Keratinocyte (primary cell): ENCODE results near the gene LCE1C. TPM values are rescaled to one million over a fixed set of nuclear protein-coding genes. Genes with fewer than 3 reads are reported as not detected.

Source experiments
- DNase-seq: peaks from one replicate; pipeline ENCODE4 v3.0.0-alpha.2; 2011; ENCODE audit warnings: low read depth, missing footprints, low spot score
- FAIRE-seq: peaks from 2 replicates; lab custom pipeline; 2011; peaks lifted over from hg19 to GRCh38; lab: Jason Lieb, UNC
- H2AFZ ChIP-seq: 2 replicates; pipeline ENCODE4 v1.6.0; 2012; ENCODE audit warnings: low read length, control low read depth, inconsistent platforms; ENCODE audit not compliant: control insufficient read depth
- H3K27ac ChIP-seq: 2 replicates; pipeline ENCODE4 v1.5.1; 2011; ENCODE audit warnings: low read length; ENCODE audit not compliant: control insufficient read depth, insufficient read depth
- H3K27me3 ChIP-seq: 3 replicates; pipeline ENCODE4 v1.6.0; 2011; ENCODE audit warnings: low read length; ENCODE audit not compliant: control insufficient read depth, insufficient read depth; ENCODE audit errors: extremely low read depth
- H3K36me3 ChIP-seq, 2 experiments: 2 replicates in 1 of 2; 3 replicates in 1 of 2; pipeline ENCODE4 v1.5.1; 2011; ENCODE audit warnings: low read length in 2 of 2, mild to moderate bottlenecking in 1 of 2; ENCODE audit not compliant: control insufficient read depth in 2 of 2, insufficient read depth in 2 of 2; ENCODE audit errors: extremely low read depth in 1 of 2
- H3K4me1 ChIP-seq: 3 replicates; pipeline ENCODE4 v1.5.1; 2011; ENCODE audit warnings: low read length; ENCODE audit not compliant: control insufficient read depth, insufficient read depth; ENCODE audit errors: extremely low read depth
- H3K4me2 ChIP-seq: 3 replicates; pipeline ENCODE4 v1.6.0; 2011; ENCODE audit warnings: low read depth, low read length; ENCODE audit not compliant: control insufficient read depth, insufficient read depth; ENCODE audit errors: extremely low read depth
- H3K4me3 ChIP-seq, 3 experiments: fragments of 200-600 bp in 1 of 3; sonication (generic) in 1 of 3; 2 replicates in 2 of 3; 3 replicates in 1 of 3; pipeline ENCODE4 v1.5.1; 2011 to 2016; ENCODE audit warnings: low read length in 3 of 3, mild to moderate bottlenecking in 3 of 3, control low read depth in 2 of 3, inconsistent platforms in 1 of 3, low read depth in 1 of 3, mixed read lengths in 1 of 3, mixed run types in 1 of 3, moderate library complexity in 1 of 3; ENCODE audit not compliant: control insufficient read depth in 2 of 3, insufficient read depth in 2 of 3; ENCODE audit errors: extremely low read depth in 1 of 3
- H3K79me2 ChIP-seq: 2 replicates; pipeline ENCODE4 v1.6.0; 2012; ENCODE audit warnings: low read length; ENCODE audit not compliant: control insufficient read depth, insufficient read depth
- H3K9ac ChIP-seq: 3 replicates; pipeline ENCODE4 v1.6.0; 2011; ENCODE audit warnings: low read length; ENCODE audit not compliant: control insufficient read depth, insufficient read depth; ENCODE audit errors: extremely low read depth
- H3K9me1 ChIP-seq: 3 replicates; pipeline ENCODE4 v1.6.0; 2011; ENCODE audit warnings: low read length; ENCODE audit not compliant: control insufficient read depth, insufficient read depth; ENCODE audit errors: extremely low read depth
- H3K9me3 ChIP-seq: 2 replicates; pipeline ENCODE4 v1.5.1; 2012; ENCODE audit warnings: low read depth, low read length; ENCODE audit not compliant: control insufficient read depth
- H4K20me1 ChIP-seq: 3 replicates; pipeline ENCODE4 v1.6.0; 2011; ENCODE audit warnings: low read length; ENCODE audit not compliant: control insufficient read depth, insufficient read depth; ENCODE audit errors: extremely low read depth
- EZH2 ChIP-seq: IDR thresholded peaks from one replicate; pipeline ENCODE4 v1.6.1; 2012; ENCODE audit warnings: inconsistent platforms, mild to moderate bottlenecking, low read length, moderate library complexity
- dilution Hi-C: fragments of 300-500 bp; cut with MboI; formaldehyde crosslinking; loops from one replicate; pipeline ENCODE4 v1.7.0; 2020; ENCODE audit warnings: low sequenced_read_pairs; ENCODE audit not compliant: extremely low pct_ligation_motif_present
- polyA plus RNA-seq, 5 experiments: library from polyadenylated mRNA; depleted of rRNA in 3 of 5; stranded (reverse) in 3 of 5; stranded (forward) in 1 of 5; unstranded in 1 of 5; fragments of >200 nt; gene quantifications; 1 replicate in 1 of 5; 2 replicates in 3 of 5; 3 replicates in 1 of 5; pipeline versions ENCODE4 v1.2.1 to v1.2.3, GENCODE V29; 2011 to 2012; ENCODE audit warnings: missing spikeins in 2 of 5, low read depth in 1 of 5, low replicate concordance in 1 of 5
- TF ChIP-seq, protein P1 (sequence below), 3 experiments: IDR thresholded peaks in 1 of 3; conservative IDR thresholded peaks in 1 of 3; optimal IDR thresholded peaks in 1 of 3; 2 replicates in 2 of 3; 3 replicates in 1 of 3; pipeline versions ENCODE3 to v1.5.1; 2011; ENCODE audit warnings: low read length in 3 of 3, mild to moderate bottlenecking in 3 of 3, moderate library complexity in 2 of 3, control low read depth in 1 of 3, inconsistent platforms in 1 of 3; ENCODE audit not compliant: insufficient read depth in 2 of 3; ENCODE audit errors: extremely low read depth in 1 of 3

The LCE1C gene
- polyA plus RNA-seq, 1 donor (not counting 4 experiments of a cell fraction or from before 2014, with no cell fraction given) = 1.8 TPM

DNA sequence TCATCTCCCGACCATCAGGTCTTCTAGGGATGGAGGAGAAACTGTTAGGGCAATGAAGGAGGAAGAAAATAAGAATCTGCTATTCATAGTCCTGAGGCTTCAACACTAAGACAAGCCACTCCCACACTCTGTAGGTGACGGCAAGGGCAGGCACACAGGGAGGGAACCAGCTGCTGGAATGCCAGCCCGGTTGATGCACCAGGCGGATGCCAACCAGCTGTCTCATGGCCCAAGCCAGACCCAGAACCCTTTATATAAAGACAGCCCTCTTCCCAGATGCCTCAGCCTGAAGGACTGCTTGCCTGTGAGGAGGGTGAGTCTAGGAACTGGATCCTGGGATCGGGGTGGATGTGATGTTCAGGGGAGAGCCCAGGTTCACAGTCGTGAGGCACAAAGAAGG, 48.7 kb downstream of the LCE1C start, which contains the start of gene KPRP:
TSS of gene KPRP (plus strand) at position 279 of the 400 bp plus-strand sequence. CDS start 1,564 bp downstream, outside the sequence.
- Histone ChIP-seq H3K4me1 (peaks cover 43% of the 10 kb centered on the region), H3K4me2 (no peak within 1 kb of the TSS), H3K9me1 (peaks cover 3% of the 10 kb centered on the region), H3K4me3 (peak within 1 kb of the TSS in 1 of 3 experiments; percentile 1), H2AFZ (no peak within 1 kb of the TSS), H3K9ac (no peak within 1 kb of the TSS), H3K27me3 (no peaks in the 10 kb centered on the region), H3K79me2 (no peaks in the 10 kb centered on the region), H3K9me3 (no peaks in the 10 kb centered on the region), H3K27ac (no peak within 1 kb of the TSS), H4K20me1 (no peaks in the 10 kb centered on the region), H3K36me3 (peaks cover 0 to 1% of the 10 kb centered on the region in 2 experiments)
- TF ChIP-seq EZH2 = no peak
- FAIRE-seq = peak; percentile 81
- no peak for DNase-seq
- dilution Hi-C loops = no loop called here

DNA sequence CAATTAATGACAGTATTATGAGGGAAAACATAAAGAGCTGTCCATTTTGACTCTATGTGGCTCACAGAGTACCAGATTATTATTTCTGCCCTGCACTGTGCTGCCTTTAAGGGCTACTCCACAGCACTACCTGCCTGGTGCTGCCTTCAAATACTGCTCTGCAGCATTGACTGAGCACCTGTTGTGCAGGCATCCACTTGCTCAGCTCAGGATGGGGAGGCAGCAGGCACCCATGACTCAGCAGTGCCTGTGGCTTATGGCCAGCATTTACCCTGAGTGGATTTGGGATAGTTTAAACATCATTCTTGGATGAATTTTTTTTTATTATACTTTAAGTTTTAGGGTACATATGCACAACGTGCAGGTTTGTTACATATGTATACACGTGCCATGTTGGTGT, 49.6 kb downstream of the LCE1C start:
- TF ChIP-seq EZH2 = no peak
- TF ChIP-seq, protein P1, sequence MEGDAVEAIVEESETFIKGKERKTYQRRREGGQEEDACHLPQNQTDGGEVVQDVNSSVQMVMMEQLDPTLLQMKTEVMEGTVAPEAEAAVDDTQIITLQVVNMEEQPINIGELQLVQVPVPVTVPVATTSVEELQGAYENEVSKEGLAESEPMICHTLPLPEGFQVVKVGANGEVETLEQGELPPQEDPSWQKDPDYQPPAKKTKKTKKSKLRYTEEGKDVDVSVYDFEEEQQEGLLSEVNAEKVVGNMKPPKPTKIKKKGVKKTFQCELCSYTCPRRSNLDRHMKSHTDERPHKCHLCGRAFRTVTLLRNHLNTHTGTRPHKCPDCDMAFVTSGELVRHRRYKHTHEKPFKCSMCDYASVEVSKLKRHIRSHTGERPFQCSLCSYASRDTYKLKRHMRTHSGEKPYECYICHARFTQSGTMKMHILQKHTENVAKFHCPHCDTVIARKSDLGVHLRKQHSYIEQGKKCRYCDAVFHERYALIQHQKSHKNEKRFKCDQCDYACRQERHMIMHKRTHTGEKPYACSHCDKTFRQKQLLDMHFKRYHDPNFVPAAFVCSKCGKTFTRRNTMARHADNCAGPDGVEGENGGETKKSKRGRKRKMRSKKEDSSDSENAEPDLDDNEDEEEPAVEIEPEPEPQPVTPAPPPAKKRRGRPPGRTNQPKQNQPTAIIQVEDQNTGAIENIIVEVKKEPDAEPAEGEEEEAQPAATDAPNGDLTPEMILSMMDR (optimal IDR thresholded peaks at IDR 0.05 in 1 of 3, IDR thresholded peaks at IDR 0.05 in 1 of 3, conservative IDR thresholded peaks at IDR 0.05 in 1 of 3; ENCODE audit: extremely low read depth in 1 of 3, insufficient read depth in 2 of 3, low read length in 3 of 3) = no peak
- H3K9me3 ChIP-seq = no peaks in the 10 kb centered on the region
- H2AFZ ChIP-seq = no peak overlapping the region
- no peak overlapping the region for H3K4me2 ChIP-seq
- dilution Hi-C loops = no loop called here
- DNase-seq (no peak), FAIRE-seq (peak; percentile 92)
- peaks cover 3% of the 10 kb centered on the region for H3K9me1 ChIP-seq
- no peaks in the 10 kb centered on the region for H3K27me3 ChIP-seq
- H3K9ac ChIP-seq = no peak overlapping the region
- H3K27ac ChIP-seq = no peak overlapping the region
- H3K36me3 ChIP-seq = peaks cover 0 to 1% of the 10 kb centered on the region in 2 experiments
- H3K4me1 ChIP-seq = peaks cover 47% of the 10 kb centered on the region
- H4K20me1 ChIP-seq = no peaks in the 10 kb centered on the region
- H3K79me2 ChIP-seq = no peaks in the 10 kb centered on the region
- H3K4me3 ChIP-seq = no peak overlapping the region

Other genes starting within 250 kb of the LCE1C start
- gene LCE3E, start 239.9 kb downstream of the LCE1C start, polyA plus RNA-seq = 0.48 to 2.8 TPM (median 2.2 TPM) in 3 replicates
- gene LCE3D, start 226.1 kb downstream of the LCE1C start, polyA plus RNA-seq = 1.2 to 9.1 TPM (median 4.4 TPM) in 3 replicates
- gene LCE3C, start 206.4 kb downstream of the LCE1C start, polyA plus RNA-seq = 0.20 to 0.34 TPM in 2 of 3 replicates, not detected in the other
- gene LCE3B, start 192.8 kb downstream of the LCE1C start, polyA plus RNA-seq = not detected in 3 replicates
- not detected in 3 replicates for gene LCE3A, start 183.5 kb downstream of the LCE1C start, polyA plus RNA-seq
- not detected in 3 replicates for gene LCE2D, start 143.3 kb downstream of the LCE1C start, polyA plus RNA-seq
- gene LCE2C, start 131.4 kb downstream of the LCE1C start, polyA plus RNA-seq = 0.41 to 0.48 TPM in 2 of 3 replicates, not detected in the other
- gene LCE2B, start 120.5 kb downstream of the LCE1C start, polyA plus RNA-seq = 0.14 to 0.83 TPM (median 0.49 TPM) in 3 replicates
- 0.12 to 0.16 TPM in 2 of 3 replicates, not detected in the other for gene LCE2A, start 108.3 kb downstream of the LCE1C start, polyA plus RNA-seq
- not detected in 3 replicates for gene LCE4A, start 98.5 kb downstream of the LCE1C start, polyA plus RNA-seq
- gene KPRP, start 48.6 kb downstream of the LCE1C start, polyA plus RNA-seq = 0.82 to 2.0 TPM (median 0.90 TPM) in 3 replicates
- gene LCE1F, start 31.5 kb downstream of the LCE1C start, polyA plus RNA-seq = not detected in 3 replicates
- 0.59 to 1.0 TPM (median 0.86 TPM) in 3 replicates for gene LCE1E, start 20.4 kb downstream of the LCE1C start, polyA plus RNA-seq
- gene LCE1D, start 9.9 kb downstream of the LCE1C start, polyA plus RNA-seq = 0.33 TPM in 1 of 3 replicates, not detected in the others
- 0.34 to 0.57 TPM (median 0.48 TPM) in 3 replicates for gene LCE1B, start 5.3 kb upstream of the LCE1C start, polyA plus RNA-seq
- gene LCE1A, start 20.8 kb upstream of the LCE1C start, polyA plus RNA-seq = 0.43 TPM in 1 of 3 replicates, not detected in the others
- 0.32 to 1.2 TPM (median 0.60 TPM) in 3 replicates for gene LCE6A, start 36.2 kb upstream of the LCE1C start, polyA plus RNA-seq
- gene LCE7A, start 53.3 kb upstream of the LCE1C start, polyA plus RNA-seq = not detected in 3 replicates
- 0.08 to 0.53 TPM in 2 of 3 replicates, not detected in the other for gene SMCP, start 71.7 kb upstream of the LCE1C start, polyA plus RNA-seq
- 61.1 to 231 TPM (median 89.2 TPM) in 3 replicates for gene IVL, start 101.9 kb upstream of the LCE1C start, polyA plus RNA-seq
- gene SPRR5, start 140.6 kb upstream of the LCE1C start, polyA plus RNA-seq = 0.12 to 0.35 TPM (median 0.30 TPM) in 3 replicates
- gene SPRR4, start 164.0 kb upstream of the LCE1C start, polyA plus RNA-seq = 1.7 to 4.8 TPM (median 1.9 TPM) in 3 replicates
- 5.5 to 35.0 TPM (median 18.0 TPM) in 3 replicates for gene SPRR1A, start 177.4 kb upstream of the LCE1C start, polyA plus RNA-seq
- gene SPRR3, start 195.1 kb upstream of the LCE1C start, polyA plus RNA-seq = 2.9 to 8.3 TPM (median 5.4 TPM) in 3 replicates
- gene SPRR1B, start 224.6 kb upstream of the LCE1C start, polyA plus RNA-seq = 253 to 503 TPM (median 436 TPM) in 3 replicates
- 6.6 to 29.4 TPM (median 13.4 TPM) in 3 replicates for gene SPRR2D, start 234.5 kb upstream of the LCE1C start, polyA plus RNA-seq